ENCODE results near the gene IPO11. TPM values are rescaled to one million over a fixed set of nuclear protein-coding genes. Genes with fewer than 3 reads are reported as not detected.

Gene IPO11
- total and polyA plus RNA-seq, 2 of the 13 experiments (the other 11 are each of a cell fraction or from before 2014, with no cell fraction given) = 13.9 to 24.4 TPM

DNA sequence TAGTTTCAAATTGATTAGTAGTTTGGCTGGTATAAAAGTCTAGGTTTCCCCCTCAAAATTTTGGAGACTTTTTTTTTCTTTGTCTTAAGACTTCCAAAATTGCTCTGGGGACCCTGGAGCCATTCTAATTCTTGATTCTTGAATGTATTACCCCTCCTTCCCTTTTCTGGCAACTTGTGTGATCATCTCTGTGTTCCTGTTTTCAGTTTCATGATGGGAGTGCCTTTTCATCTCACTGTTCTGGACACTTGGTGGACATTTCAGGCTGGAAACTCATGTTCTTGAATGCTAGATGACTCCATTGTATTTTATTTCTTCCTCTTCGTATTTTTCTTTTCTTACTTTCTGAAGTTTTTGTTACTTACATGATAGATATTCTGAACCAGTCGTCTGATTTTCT, 108.8 kb downstream of the IPO11 start:
- Histone ChIP-seq H2AFZ (ENCODE audit: low read length) (no peak overlapping the region), H3K27me3 (ENCODE audit: control insufficient read depth in 1 of 2, insufficient read depth in 2 of 2, low read length in 2 of 2) (no peaks in the 10 kb centered on the region), H3K4me2 (ENCODE audit: low read depth, low read length) (no peak overlapping the region), H3K27ac (ENCODE audit: extremely low read length, insufficient read depth, low read length) (no peak overlapping the region), H3K9me3 (ENCODE audit: low read length) (no peaks in the 10 kb centered on the region), H3K4me3 (replicated peaks in 1 of 3; ENCODE audit: insufficient read depth in 1 of 3, low read depth in 2 of 3, low read length in 3 of 3) (no peak overlapping the region), H3K9ac (ENCODE audit: insufficient read depth, low read depth, low read length) (no peak overlapping the region), H3K4me1 (ENCODE audit: insufficient read depth, low read length) (no peaks in the 10 kb centered on the region), H3K36me3 (replicated peaks in 1 of 2; ENCODE audit: control insufficient read depth in 1 of 2, insufficient read depth in 2 of 2, low read length in 2 of 2) (peaks cover 1 to 10% of the 10 kb centered on the region in 2 experiments; a peak in 2 of 5 replicates), H4K20me1 (ENCODE audit: insufficient read depth, low read length) (no peaks in the 10 kb centered on the region), H3K79me2 (ENCODE audit: insufficient read depth, low read length) (no peaks in the 10 kb centered on the region)
- DNase-seq (ENCODE audit: low spot score) (no peak), ATAC-seq (no peak), FAIRE-seq (no peak)
- in situ Hi-C loops (cut with HindIII; ENCODE audit: extremely low pct_ligation_motif_present, low pct_unique_long_range_greater_than_20kb) (no loop called here), intact Hi-C loops (cut with micrococcal nuclease; ENCODE audit: unreplicated experiment) (no loop called here)
- ChIA-PET POLR2A (no interaction called here), CTCF (ENCODE audit: low intra/inter-chr PET ratio, low total read pairs) (no interaction called here)
- no TSS peak for BruUV-seq (replicated peaks)
- WGBS (ENCODE audit: low lambda C conversion rate) = 96% methylated on average over 2 of the region's 2 CpGs
- no peak for TF ChIP-seq U2AF1 (optimal IDR thresholded peaks at IDR 0.05; ENCODE audit: low read depth, low read length)
- TF ChIP-seq CEBPB (IDR thresholded peaks at IDR 0.05; ENCODE audit: borderline replicate concordance, low read depth, low read length) = no peak
- no peak for TF ChIP-seq RFX5 (IDR thresholded peaks at IDR 0.05; ENCODE audit: low read depth, low read length)
- TF ChIP-seq, protein P1, sequence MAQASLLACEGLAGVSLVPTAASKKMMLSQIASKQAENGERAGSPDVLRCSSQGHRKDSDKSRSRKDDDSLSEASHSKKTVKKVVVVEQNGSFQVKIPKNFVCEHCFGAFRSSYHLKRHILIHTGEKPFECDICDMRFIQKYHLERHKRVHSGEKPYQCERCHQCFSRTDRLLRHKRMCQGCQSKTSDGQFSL (CRISPR knock-in tag; IDR thresholded peaks at IDR 0.05) = no peak
- TF ChIP-seq RARG (CRISPR knock-in tag; IDR thresholded peaks at IDR 0.05; ENCODE audit: low read depth) = no peak
- TF ChIP-seq SIX1 (CRISPR knock-in tag; IDR thresholded peaks at IDR 0.05; ENCODE audit: borderline replicate concordance) = no peak

DNA sequence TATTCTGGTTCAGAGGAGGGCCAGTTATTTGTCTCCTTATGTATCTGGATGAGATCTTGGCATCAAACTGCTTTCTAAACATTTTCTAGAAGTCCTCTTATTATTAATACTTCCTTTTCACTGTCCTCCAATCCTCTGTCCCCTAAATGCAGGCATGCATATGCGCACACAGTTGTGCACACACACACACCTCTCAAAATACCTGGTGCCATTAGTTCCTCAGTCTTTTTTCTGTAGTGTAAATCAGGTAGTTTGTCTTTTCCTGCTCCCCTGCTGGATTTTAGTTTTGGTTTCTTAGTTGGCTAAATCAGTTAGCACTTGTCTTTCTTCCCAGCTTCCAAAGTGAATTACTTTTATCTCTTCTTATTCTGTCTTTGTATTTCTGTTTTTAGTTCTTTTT, 110.2 kb downstream of the IPO11 start:
- no peak for ATAC-seq
- in situ Hi-C loops (cut with HindIII; ENCODE audit: extremely low pct_ligation_motif_present, low pct_unique_long_range_greater_than_20kb) = no loop called here
- H3K9ac ChIP-seq (ENCODE audit: insufficient read depth, low read depth, low read length) = no peak overlapping the region
- CTCF ChIA-PET (ENCODE audit: low intra/inter-chr PET ratio, low total read pairs) = no interaction called here
- no peaks in the 10 kb centered on the region for H3K27me3 ChIP-seq (ENCODE audit: control insufficient read depth in 1 of 2, insufficient read depth in 2 of 2, low read length in 2 of 2)
- no peak overlapping the region for H3K27ac ChIP-seq (ENCODE audit: extremely low read length, insufficient read depth, low read length)
- peaks cover 1 to 9% of the 10 kb centered on the region in 2 experiments; a peak in 2 of 5 replicates for H3K36me3 ChIP-seq (replicated peaks in 1 of 2; ENCODE audit: control insufficient read depth in 1 of 2, insufficient read depth in 2 of 2, low read length in 2 of 2)
- DNase-seq (ENCODE audit: low spot score) = no peak
- H4K20me1 ChIP-seq (ENCODE audit: insufficient read depth, low read length) = no peaks in the 10 kb centered on the region
- no peak overlapping the region for H3K4me3 ChIP-seq (replicated peaks in 1 of 3; ENCODE audit: insufficient read depth in 1 of 3, low read depth in 2 of 3, low read length in 3 of 3)
- no peaks in the 10 kb centered on the region for H3K79me2 ChIP-seq (ENCODE audit: insufficient read depth, low read length)
- FAIRE-seq = no peak
- no peak for TF ChIP-seq RBM22 (optimal IDR thresholded peaks at IDR 0.05; ENCODE audit: low read length)
- TF ChIP-seq BRD4 (CRISPR knock-in tag; IDR thresholded peaks at IDR 0.05) = no peak
- TF ChIP-seq HOXA7 (CRISPR knock-in tag; IDR thresholded peaks at IDR 0.05) = no peak
- H3K4me2 ChIP-seq (ENCODE audit: low read depth, low read length) = no peak overlapping the region
- no peaks in the 10 kb centered on the region for H3K9me3 ChIP-seq (ENCODE audit: low read length)
- H3K4me1 ChIP-seq (ENCODE audit: insufficient read depth, low read length) = no peaks in the 10 kb centered on the region
- POLR2A ChIA-PET = no interaction called here
- intact Hi-C loops (cut with micrococcal nuclease; ENCODE audit: unreplicated experiment) = no loop called here
- BruUV-seq (replicated peaks) = no TSS peak
- WGBS (ENCODE audit: low lambda C conversion rate) = 94% methylated on average over 1 of the region's 1 CpG
- no peak overlapping the region for H2AFZ ChIP-seq (ENCODE audit: low read length)

All from HepG2 (cell line).